Activated CD4-positive, alpha-beta T cell treated with anti-CD3 and anti-CD28 coated beads, Interleukin-2, amount 50 U/mL, for 4 hours (primary cell): ENCODE data around the gene TMC4.
"Not testable (repeated sequence)": the region's sequence is repeated elsewhere in the genome, so short reads cannot be mapped to it uniquely, and the experiment has no call there.

Experiments
- DNase-seq, 2 experiments: peaks; one replicate each; pipeline ENCODE4 v3.0.0-alpha.2; 2020

Gene TMC4

GRCh38 chr19:54178581-54179261 is 5.8 kb upstream of the TMC4 start:
- peak in 1 of 2 experiments; percentile 19 for DNase-seq

DNA sequence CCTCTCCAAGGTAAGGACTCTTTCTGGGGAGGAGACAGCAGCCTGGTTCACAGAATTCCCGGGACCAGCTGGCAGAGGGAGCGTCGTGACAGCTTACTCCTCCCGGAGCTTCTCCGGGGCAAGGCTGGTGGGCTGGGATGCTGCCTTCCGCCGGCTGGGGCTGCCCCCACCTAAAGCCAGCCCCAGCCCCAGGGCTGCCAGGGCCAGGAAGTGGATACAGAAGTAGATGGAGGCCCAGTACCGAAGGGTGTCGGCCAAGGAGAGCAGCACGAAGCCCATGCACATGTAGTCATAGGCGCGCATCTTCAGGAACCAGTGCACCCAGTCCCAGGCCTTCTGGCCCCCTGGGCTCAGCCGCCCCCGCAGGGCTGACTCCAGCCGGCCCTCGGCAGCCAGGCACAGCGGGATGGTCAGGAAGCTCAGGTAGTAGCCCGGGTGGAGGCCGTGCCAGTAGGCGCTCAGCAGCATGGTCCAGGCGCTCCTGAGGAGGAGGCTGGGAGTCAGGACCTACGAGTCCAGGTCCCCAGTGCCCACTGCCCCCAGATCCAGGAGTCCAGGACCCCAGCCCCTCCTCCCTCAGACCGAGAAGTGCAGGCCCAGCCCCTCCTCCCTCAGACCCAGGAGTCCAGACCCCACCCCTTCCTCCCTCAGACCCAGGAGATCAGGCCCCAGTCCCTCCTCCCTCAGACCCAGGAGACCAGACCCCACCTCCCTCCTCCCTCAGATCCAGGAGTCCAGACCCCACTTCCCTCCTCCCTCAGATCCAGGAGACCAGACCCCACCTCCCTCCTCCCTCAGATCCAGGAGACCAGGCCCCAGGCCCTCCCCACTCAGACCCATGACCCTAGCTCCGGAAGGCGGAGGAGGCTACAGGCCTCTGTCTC is 1.2 kb upstream of the TMC4 start:
- no peak for DNase-seq

DNA sequence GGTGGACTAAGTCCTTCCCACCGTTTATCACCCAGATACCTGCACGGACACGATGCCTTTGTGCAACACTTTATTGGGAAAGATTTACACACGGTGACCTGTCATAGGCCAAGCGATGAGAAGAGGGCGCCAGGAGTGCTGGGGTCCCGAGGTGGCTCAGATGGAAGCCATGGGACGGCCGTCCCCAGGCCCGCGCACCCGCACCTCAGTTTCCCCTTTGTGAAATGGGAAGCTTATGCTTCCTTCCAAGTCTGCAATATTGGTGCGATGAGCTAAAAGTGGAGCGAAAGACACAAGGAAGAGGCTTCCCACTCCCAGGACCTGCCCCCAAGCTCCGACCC is 369 bp upstream of the TMC4 start:
- DNase-seq, result no peak

DNA sequence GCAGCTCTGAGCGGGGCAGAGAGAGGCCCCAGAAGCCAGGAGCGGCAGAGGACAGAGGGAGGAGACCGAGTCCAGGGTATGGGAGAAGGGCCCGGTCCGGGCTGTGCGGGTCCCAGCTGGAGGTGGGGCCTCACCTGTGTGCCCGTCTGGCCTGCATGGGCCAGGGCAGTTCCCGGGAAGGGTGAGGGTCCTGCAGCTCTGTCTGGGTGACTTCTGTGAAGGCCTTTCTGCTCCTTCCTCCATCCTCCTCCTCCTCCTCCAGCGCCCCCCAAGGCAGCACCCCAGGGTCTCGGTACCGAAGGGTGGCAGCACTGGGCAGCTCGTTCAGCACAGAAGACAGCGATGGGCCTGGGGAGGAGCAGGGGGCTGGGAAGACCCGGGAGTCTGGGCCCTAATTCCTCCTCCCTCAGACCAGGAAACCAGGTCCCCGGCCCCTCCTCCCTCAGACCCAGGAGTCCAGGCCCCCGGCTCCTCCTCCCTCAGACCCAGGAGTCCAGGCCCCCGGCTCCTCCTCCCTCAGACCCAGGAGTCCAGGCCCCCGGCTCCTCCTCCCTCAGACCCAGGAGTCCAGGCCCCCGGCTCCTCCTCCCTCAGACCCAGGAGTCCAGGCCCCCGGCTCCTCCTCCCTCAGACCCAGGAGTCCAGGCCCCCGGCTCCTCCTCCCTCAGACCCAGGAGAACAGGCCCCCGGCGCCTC is 1.1 kb downstream of the TMC4 start:
- DNase-seq, result not testable (repeated sequence)

- no peak for DNase-seq
Measured at GRCh38 chr19:54169149-54169740, 3.7 kb downstream of the TMC4 start.

- DNase-seq, result peak; percentile 88 to 92
Measured at GRCh38 chr19:54168174-54168917, 4.6 kb downstream of the TMC4 start.

DNA sequence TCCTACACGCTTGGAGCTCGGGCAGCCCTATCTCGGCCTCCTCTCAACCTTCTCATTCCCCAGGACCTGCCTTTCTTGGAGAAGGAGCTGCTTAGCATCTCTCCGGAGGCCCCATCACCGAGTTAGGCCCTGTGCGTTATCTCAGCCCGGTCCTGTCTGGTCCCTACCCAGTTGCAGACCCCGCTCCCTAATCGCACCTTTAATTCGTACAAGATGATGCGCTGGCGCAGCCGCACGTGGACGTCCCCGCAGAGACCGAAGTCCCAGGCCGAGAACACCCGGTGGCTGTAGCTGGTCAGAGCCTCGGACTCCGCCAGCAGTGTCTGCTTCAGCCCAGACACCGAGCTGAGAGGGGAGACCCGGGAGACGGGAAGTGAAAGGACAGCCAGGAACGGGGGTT is 7.7 kb downstream of the TMC4 start:
- no peak for DNase-seq

GRCh38 chr19:54164369-54165068 is 8.4 kb downstream of the TMC4 start:
- peak in 1 of 2 experiments; percentile 35 for DNase-seq

GRCh38 chr19:54162884-54163283 is 10.1 kb downstream of the TMC4 start:
- DNase-seq, result no peak

GRCh38 chr19:54162241-54162805 is 10.6 kb downstream of the TMC4 start:
- DNase-seq, result peak; percentile 79 to 81

DNA sequence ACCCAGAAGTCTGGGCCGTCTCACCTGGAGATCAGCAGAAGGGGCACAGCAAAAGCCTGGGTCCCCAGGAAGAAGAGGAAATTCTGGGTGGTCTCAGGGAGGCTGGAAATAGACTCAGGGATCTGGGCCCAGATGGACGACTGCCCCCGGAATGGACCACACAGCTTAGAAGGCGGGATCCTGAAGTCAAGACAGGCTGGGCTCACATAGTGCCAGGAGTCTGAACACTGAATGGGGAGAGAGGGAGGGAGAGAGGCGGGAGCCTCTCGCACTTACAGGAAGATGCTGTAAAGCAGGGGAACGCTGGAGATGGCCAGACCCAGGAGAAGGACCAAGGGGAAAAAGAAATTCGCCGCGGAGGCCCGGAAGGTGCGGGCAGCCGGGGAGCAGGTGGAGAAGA is 12.1 kb downstream of the TMC4 start:
- no peak for DNase-seq

DNA sequence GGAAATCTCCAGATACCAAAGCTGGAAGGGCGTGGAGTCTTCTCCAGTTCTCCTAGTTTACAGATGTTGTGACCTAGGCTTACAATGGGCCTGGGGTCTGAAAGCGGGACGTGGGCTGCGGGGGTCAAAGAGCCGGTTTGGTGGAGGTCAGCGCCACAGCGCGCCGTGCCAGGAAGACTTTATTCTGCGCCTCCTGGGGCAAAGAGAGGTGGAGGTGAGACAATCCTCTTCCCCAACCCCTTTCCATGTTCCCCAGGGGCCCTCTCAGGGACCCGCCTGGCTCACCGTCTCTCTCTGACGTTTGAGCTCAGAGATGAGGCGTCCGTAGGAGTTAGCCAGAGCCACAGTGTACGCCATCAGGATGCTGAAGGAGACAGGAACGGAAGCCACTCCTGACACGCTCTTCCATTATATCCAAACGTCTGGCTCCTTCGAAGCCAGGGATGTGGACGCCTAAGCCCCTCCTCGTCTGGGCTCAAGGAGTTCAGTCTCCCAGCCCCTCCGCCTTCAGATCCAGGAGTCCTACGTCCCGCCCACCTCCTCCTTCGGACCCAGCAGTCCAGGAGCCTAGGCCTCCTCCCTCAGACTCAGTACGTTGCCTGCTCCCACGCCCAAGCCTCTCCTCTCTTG is 12.7 kb downstream of the TMC4 start:
- DNase-seq, result no peak

- peak; percentile 98 to 99 for DNase-seq
Measured at GRCh38 chr19:54159352-54160181, 13.4 kb downstream of the TMC4 start, which contains the start of gene LENG1. Gene LENG1, minus strand, starts transcription at chr19:54159721. Its CDS starts 26 bp downstream, at chr19:54159695.

DNA sequence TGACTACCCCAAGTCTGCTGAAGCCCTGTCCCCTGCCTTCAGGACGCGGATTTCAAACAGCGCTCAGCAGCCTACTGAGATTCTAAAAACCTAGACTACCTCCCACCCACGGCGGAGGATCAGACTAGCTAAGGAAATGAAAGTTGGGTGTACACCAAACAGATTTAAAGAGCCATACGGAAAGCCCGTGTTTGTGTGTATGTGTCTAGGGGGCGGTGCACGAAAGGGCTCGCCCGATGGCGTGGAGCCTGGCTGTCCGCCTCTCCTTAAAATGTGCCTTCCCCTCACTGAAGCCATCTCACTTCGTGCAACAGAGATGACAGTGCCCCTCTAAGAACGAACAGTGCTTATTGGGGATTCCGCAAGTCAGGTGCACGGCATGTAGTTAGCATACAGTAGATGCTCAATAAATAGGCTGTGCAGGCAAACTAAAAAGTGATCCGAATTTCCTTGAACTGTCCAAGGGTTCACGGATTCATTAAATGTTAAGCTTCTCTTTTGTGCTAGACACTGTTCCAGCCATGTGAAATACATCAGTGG is 14.1 kb downstream of the TMC4 start:
- no peak for DNase-seq

- no peak for DNase-seq
Measured at GRCh38 chr19:54156953-54157352, 16.0 kb downstream of the TMC4 start.

- DNase-seq, result no peak
Measured at GRCh38 chr19:54156490-54156889, 16.5 kb downstream of the TMC4 start.

- no peak for DNase-seq
Measured at GRCh38 chr19:54155694-54156093, 17.3 kb downstream of the TMC4 start.

DNA sequence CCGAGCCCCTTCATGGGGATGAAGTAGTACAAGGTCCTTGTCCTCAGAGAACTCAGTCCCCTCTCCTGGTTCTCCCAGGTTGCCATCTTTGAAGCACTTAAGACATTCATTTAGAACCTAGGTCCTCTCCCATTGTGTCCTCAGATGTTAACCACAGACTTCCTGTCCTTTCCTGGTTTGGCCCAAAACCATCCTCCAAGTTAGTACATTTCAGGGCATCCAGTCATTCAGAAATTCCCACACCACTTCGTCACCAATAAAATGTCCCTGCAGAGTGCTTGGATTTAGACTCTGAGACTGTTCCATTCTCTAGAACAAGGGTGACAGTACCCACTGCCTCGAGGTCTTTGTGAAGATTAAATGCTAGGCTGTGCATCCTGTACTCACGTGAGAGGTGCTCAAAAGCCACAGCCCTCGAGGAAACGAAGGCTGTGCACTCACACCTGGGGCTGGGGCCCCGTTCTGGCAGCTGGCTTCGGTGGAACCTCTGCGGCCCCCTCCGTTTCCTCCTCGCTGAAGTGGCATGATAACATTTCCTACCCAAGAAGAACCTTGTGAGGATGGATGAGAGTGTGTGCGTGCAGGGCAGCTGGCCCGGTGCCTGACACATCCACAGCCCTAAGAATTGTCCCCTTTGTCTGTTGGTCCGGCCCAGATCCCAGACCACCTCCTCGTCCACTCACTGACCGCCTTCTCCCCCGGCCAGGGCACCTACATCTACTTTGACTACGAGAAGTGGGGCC is 18.2 kb downstream of the TMC4 start:
- no peak for DNase-seq
